GM12878 (cell line): ENCODE measurements around the gene TECTA. TPM values are rescaled to one million over a fixed set of nuclear protein-coding genes. Genes with fewer than 3 reads are reported as not detected.

ENCODE experiments used
- ATAC-seq: fragments of 200-7000 bp; cut with Tn5 transposase; 3 replicates; pipeline ENCODE4 v1.9.1; 2020; ENCODE audit warnings: mild to moderate bottlenecking, moderate library complexity
- BruUV-seq: library from RNA; stranded (reverse); fragments of 400-500 nt; replicated peaks from 2 replicates; lab custom pipeline; 2021; lab: Mats Ljungman, UMichigan
- CTCF ChIA-PET: fragments of 300-600 bp; sonication (Branson Sonifier 250); formaldehyde crosslinking; extraction: SDS; loops from one replicate; lab custom pipeline; 2021; ENCODE audit warnings: inconsistent platforms; lab: Yijun Ruan, JAX
- POLR2A ChIA-PET: fragments of 350-600 bp; formaldehyde crosslinking; extraction: SDS; loops from one replicate; lab custom pipeline; 2021; ENCODE audit warnings: inconsistent platforms; lab: Charles Lee
- RAD21 ChIA-PET: fragments of 300-600 bp; sonication (Branson Sonifier 250); formaldehyde crosslinking; loops from one replicate; lab custom pipeline; 2023; ENCODE audit warnings: antibody characterized with exemption; ENCODE audit not compliant: unreplicated experiment; lab: Charles Lee
- SMC1A ChIA-PET: fragments of 300-600 bp; sonication (Branson Sonifier 250); formaldehyde crosslinking; loops from one replicate; lab custom pipeline; 2023; ENCODE audit not compliant: unreplicated experiment, uncharacterized antibody; lab: Charles Lee
- DNase-seq: peaks from one replicate; pipeline ENCODE4 v3.0.0-alpha.2; 2011; ENCODE audit warnings: low read depth, low spot score
- FAIRE-seq: peaks from 3 replicates; lab custom pipeline; 2011; peaks lifted over from hg19 to GRCh38; lab: Jason Lieb, UNC
- H2AFZ ChIP-seq: 2 replicates; pipeline ENCODE4 v1.6.0; 2011; ENCODE audit warnings: low read depth, low read length, control low read depth; ENCODE audit not compliant: control insufficient read depth
- H3K27ac ChIP-seq: 2 replicates; pipeline ENCODE4 v1.5.1; 2011; ENCODE audit warnings: control low read depth; ENCODE audit not compliant: control insufficient read depth, insufficient read depth
- H3K27me3 ChIP-seq, 2 experiments: replicated peaks in 1 of 2; 2 replicates each; pipeline versions ENCODE4 v1.6.0 to v1.6.1; 2011; ENCODE audit warnings: low read length in 1 of 2; ENCODE audit not compliant: control insufficient read depth in 2 of 2, insufficient read depth in 2 of 2
- H3K36me3 ChIP-seq, 2 experiments: 2 replicates each; pipeline ENCODE4 v1.5.1; 2011; ENCODE audit warnings: low read length in 1 of 2; ENCODE audit not compliant: control insufficient read depth in 2 of 2, insufficient read depth in 2 of 2
- H3K4me1 ChIP-seq: 2 replicates; pipeline ENCODE4 v1.6.1; 2011; ENCODE audit warnings: mild to moderate bottlenecking, low read length, moderate library complexity, mixed read lengths; ENCODE audit not compliant: control insufficient read depth, insufficient read depth
- H3K4me2 ChIP-seq: 2 replicates; pipeline ENCODE4 v1.6.0; 2011; ENCODE audit warnings: control low read depth; ENCODE audit not compliant: control insufficient read depth, insufficient read depth
- H3K4me3 ChIP-seq: fragments of 200-600 bp; sonication (generic); 2 replicates; pipeline ENCODE4 v1.5.1; 2016
- H3K79me2 ChIP-seq: 2 replicates; pipeline ENCODE4 v1.6.0; 2011; ENCODE audit warnings: low read length; ENCODE audit not compliant: control insufficient read depth, insufficient read depth
- H3K9ac ChIP-seq: 2 replicates; pipeline ENCODE4 v1.8.0; 2011; ENCODE audit warnings: low read length, control low read depth, mixed read lengths; ENCODE audit not compliant: control insufficient read depth, insufficient read depth
- H3K9me3 ChIP-seq: replicated peaks from 3 replicates; pipeline ENCODE4 v1.5.1; 2011; ENCODE audit warnings: mild to moderate bottlenecking, low read length; ENCODE audit not compliant: control insufficient read depth, insufficient read depth
- H4K20me1 ChIP-seq: 2 replicates; pipeline ENCODE4 v1.6.0; 2011; ENCODE audit not compliant: control insufficient read depth, insufficient read depth
- CREM ChIP-seq: IDR thresholded peaks from 2 replicates; pipeline ENCODE4 v1.6.1; 2014; ENCODE audit warnings: antibody characterized with exemption, low read depth
- FOS ChIP-seq: IDR thresholded peaks from 3 replicates; pipeline ENCODE4 v1.6.1; 2011; ENCODE audit warnings: borderline replicate concordance; ENCODE audit not compliant: insufficient read length; ENCODE audit errors: extremely low read depth
- MEF2A ChIP-seq: IDR thresholded peaks from 2 replicates; pipeline ENCODE4 v1.6.1; 2011; ENCODE audit warnings: low read depth, mild to moderate bottlenecking, low read length, moderate library complexity; ENCODE audit not compliant: insufficient read depth
- REST ChIP-seq: IDR thresholded peaks from 2 replicates; pipeline ENCODE4 v1.6.1; 2012; ENCODE audit warnings: mild to moderate bottlenecking, low read depth, low read length
- RFX5 ChIP-seq: IDR thresholded peaks from 2 replicates; pipeline ENCODE4 v1.6.1; 2011; ENCODE audit warnings: low read depth, low read length, improper control_type of control experiment
- SPI1 ChIP-seq: IDR thresholded peaks from 2 replicates; pipeline ENCODE4 v1.6.1; 2011; ENCODE audit warnings: low read depth, mild to moderate bottlenecking, low read length, moderate library complexity, borderline replicate concordance; ENCODE audit not compliant: insufficient read depth
- WGBS: methylation state at CpG from one replicate; pipeline ENCODE4 v1.1.6; 2016; ENCODE audit warnings: low lambda C conversion rate; ENCODE audit not compliant: insufficient replicate concordance, insufficient coverage; ENCODE audit errors: missing lambda C conversion rate; 5-methylcytosine and 5-hydroxymethylcytosine counted together
- in situ Hi-C: fragments of 300-500 bp; cut with MboI; formaldehyde crosslinking; loops from 9 replicates; pipeline ENCODE4 v1.14.3; 2018; ENCODE audit warnings: mixed read lengths
- intact Hi-C: fragments of 100-400 bp; cut with micrococcal nuclease; formaldehyde crosslinking; loops from one replicate; pipeline ENCODE4 v1.14.2; 2022; ENCODE audit not compliant: unreplicated experiment
- polyA plus RNA-seq, 11 experiments: library from polyadenylated mRNA; depleted of rRNA in 4 of 11; unstranded in 6 of 11; stranded (reverse) in 5 of 11; fragments of >200 nt; fragmentation: Nextera tagmentation in 4 of 11; fragmentation: Illumina TruSeq in 1 of 11; extraction: Ambion mirVana in 4 of 11; extraction: Trizol in 1 of 11; gene quantifications; 1 replicate in 1 of 11; 2 replicates in 10 of 11; pipeline versions ENCODE4 v1.2.1 to v1.2.3, GENCODE V29; 2011 to 2016; ENCODE audit warnings: inconsistent platforms in 2 of 11, missing spikeins in 2 of 11, low read depth in 1 of 11
- total RNA-seq, 4 experiments: library from RNA; depleted of rRNA in 3 of 4; stranded (reverse); fragments of >200 nt in 3 of 4; fragmentation: Illumina TruSeq in 1 of 4; extraction: Trizol in 1 of 4; gene quantifications; 2 replicates each; pipeline versions ENCODE4 v1.2.1 to v1.2.3, GENCODE V29; 2013 to 2021
- TF ChIP-seq, protein P1 (sequence below): IDR thresholded peaks from 2 replicates; pipeline ENCODE4 v1.6.1; 2011; ENCODE audit warnings: borderline replicate concordance, low read depth, mild to moderate bottlenecking, moderate library complexity, mixed read lengths, low read length; ENCODE audit not compliant: insufficient read depth; ENCODE audit errors: extremely low read length

TECTA gene
- total and polyA plus RNA-seq, 10 of the 15 experiments (the other 5 are each of a cell fraction or from before 2014, with no cell fraction given) = under 0.01 to 0.14 (median 0.05) TPM; not detected in 1

DNA sequence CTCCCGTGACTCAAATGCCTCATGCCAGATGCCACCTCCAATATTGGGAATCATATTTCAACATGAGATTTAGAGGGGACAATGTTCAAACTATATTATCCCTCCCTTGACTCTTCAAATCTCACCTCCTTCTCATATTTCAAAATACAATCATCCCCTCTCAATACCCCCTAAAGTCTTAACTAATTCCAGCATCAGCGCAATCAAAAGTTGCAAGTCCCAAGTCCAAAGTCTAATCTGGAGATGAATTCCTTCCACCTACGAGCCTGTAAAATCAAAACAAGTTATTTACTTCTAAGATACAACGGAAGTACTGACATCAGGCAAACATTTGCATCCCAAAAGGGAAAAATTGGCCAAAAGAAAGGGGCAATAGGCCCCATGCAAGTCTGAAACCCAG, 124.3 kb downstream of the TECTA start:
- FAIRE-seq (no peak), DNase-seq (no peak), ATAC-seq (no peak)
- Histone ChIP-seq H2AFZ (no peak overlapping the region), H3K36me3 (no peaks in the 10 kb centered on the region), H4K20me1 (no peaks in the 10 kb centered on the region), H3K4me3 (no peak overlapping the region), H3K79me2 (no peaks in the 10 kb centered on the region), H3K27me3 (peaks cover 2 to 4% of the 10 kb centered on the region in 2 experiments; a peak in 3 of 4 replicates), H3K4me1 (no peaks in the 10 kb centered on the region), H3K9me3 (no peaks in the 10 kb centered on the region; the same call in 2 of the 3 replicates), H3K4me2 (no peak overlapping the region), H3K9ac (no peak overlapping the region), H3K27ac (no peak overlapping the region)
- in situ Hi-C loops (no loop called here), intact Hi-C loops (no loop called here)
- ChIA-PET SMC1A (no interaction called here), POLR2A (no interaction called here), CTCF (no interaction called here), RAD21 (no interaction called here)
- TF ChIP-seq SPI1 (no peak), FOS (no peak), CREM (no peak), REST (no peak), RFX5 (no peak), MEF2A (no peak)
- TF ChIP-seq, protein P1, sequence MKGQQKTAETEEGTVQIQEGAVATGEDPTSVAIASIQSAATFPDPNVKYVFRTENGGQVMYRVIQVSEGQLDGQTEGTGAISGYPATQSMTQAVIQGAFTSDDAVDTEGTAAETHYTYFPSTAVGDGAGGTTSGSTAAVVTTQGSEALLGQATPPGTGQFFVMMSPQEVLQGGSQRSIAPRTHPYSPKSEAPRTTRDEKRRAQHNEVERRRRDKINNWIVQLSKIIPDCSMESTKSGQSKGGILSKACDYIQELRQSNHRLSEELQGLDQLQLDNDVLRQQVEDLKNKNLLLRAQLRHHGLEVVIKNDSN = no peak
- 48% methylated on average over 4 of the region's 4 CpGs for WGBS
- BruUV-seq = no TSS peak
